ENCODE measurements around the gene MAP3K12. TPM values are rescaled to one million over a fixed set of nuclear protein-coding genes. Genes with fewer than 3 reads are reported as not detected.

Gene MAP3K12
- total and polyA plus RNA-seq, 2 experiments from 2014 or later = 6.6 to 17.9 TPM

GRCh38 chr12:53536962-53537361 is 37.7 kb upstream of the MAP3K12 start (continued):
- TF ChIP-seq, protein P1, sequence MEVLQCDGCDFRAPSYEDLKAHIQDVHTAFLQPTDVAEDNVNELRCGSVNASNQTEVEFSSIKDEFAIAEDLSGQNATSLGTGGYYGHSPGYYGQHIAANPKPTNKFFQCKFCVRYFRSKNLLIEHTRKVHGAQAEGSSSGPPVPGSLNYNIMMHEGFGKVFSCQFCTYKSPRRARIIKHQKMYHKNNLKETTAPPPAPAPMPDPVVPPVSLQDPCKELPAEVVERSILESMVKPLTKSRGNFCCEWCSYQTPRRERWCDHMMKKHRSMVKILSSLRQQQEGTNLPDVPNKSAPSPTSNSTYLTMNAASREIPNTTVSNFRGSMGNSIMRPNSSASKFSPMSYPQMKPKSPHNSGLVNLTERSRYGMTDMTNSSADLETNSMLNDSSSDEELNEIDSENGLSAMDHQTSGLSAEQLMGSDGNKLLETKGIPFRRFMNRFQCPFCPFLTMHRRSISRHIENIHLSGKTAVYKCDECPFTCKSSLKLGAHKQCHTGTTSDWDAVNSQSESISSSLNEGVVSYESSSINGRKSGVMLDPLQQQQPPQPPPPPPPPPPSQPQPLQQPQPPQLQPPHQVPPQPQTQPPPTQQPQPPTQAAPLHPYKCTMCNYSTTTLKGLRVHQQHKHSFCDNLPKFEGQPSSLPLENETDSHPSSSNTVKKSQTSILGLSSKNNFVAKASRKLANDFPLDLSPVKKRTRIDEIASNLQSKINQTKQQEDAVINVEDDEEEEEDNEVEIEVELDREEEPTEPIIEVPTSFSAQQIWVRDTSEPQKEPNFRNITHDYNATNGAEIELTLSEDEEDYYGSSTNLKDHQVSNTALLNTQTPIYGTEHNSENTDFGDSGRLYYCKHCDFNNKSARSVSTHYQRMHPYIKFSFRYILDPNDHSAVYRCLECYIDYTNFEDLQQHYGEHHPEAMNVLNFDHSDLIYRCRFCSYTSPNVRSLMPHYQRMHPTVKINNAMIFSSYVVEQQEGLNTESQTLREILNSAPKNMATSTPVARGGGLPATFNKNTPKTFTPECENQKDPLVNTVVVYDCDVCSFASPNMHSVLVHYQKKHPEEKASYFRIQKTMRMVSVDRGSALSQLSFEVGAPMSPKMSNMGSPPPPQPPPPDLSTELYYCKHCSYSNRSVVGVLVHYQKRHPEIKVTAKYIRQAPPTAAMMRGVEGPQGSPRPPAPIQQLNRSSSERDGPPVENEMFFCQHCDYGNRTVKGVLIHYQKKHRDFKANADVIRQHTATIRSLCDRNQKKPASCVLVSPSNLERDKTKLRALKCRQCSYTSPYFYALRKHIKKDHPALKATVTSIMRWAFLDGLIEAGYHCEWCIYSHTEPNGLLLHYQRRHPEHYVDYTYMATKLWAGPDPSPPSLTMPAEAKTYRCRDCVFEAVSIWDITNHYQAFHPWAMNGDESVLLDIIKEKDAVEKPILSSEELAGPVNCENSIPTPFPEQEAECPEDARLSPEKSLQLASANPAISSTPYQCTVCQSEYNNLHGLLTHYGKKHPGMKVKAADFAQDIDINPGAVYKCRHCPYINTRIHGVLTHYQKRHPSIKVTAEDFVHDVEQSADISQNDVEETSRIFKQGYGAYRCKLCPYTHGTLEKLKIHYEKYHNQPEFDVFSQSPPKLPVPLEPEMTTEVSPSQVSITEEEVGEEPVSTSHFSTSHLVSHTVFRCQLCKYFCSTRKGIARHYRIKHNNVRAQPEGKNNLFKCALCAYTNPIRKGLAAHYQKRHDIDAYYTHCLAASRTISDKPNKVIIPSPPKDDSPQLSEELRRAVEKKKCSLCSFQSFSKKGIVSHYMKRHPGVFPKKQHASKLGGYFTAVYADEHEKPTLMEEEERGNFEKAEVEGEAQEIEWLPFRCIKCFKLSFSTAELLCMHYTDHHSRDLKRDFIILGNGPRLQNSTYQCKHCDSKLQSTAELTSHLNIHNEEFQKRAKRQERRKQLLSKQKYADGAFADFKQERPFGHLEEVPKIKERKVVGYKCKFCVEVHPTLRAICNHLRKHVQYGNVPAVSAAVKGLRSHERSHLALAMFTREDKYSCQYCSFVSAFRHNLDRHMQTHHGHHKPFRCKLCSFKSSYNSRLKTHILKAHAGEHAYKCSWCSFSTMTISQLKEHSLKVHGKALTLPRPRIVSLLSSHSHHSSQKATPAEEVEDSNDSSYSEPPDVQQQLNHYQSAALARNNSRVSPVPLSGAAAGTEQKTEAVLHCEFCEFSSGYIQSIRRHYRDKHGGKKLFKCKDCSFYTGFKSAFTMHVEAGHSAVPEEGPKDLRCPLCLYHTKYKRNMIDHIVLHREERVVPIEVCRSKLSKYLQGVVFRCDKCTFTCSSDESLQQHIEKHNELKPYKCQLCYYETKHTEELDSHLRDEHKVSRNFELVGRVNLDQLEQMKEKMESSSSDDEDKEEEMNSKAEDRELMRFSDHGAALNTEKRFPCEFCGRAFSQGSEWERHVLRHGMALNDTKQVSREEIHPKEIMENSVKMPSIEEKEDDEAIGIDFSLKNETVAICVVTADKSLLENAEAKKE (CRISPR knock-in tag; IDR thresholded peaks at IDR 0.05) = no peak
- TF ChIP-seq ZNF114 (CRISPR knock-in tag; IDR thresholded peaks at IDR 0.05) = no peak
- no peak for TF ChIP-seq ZNF331 (CRISPR knock-in tag; IDR thresholded peaks at IDR 0.05; ENCODE audit: low read depth)
- TF ChIP-seq JUNB (IDR thresholded peaks at IDR 0.05; ENCODE audit: unreplicated experiment) = no peak
- TF ChIP-seq CREB1 (CRISPR knock-in tag; IDR thresholded peaks at IDR 0.05; ENCODE audit: low read depth) = no peak
- no peak for TF ChIP-seq EZH2 (IDR thresholded peaks at IDR 0.05; ENCODE audit: low read depth, unreplicated experiment)

- no peak overlapping the region for H3K27ac Mint-ChIP-seq
- peaks cover 2% of the 10 kb centered on the region for H3K27me3 Mint-ChIP-seq (ENCODE audit: insufficient read depth, low read depth, poor library complexity)
- no peaks in the 10 kb centered on the region for H3K4me1 ChIP-seq (ENCODE audit: insufficient read depth)
- no peak for ATAC-seq
- no peak overlapping the region for H3K4me3 Mint-ChIP-seq
- H3K9me3 Mint-ChIP-seq = no peaks in the 10 kb centered on the region
- no peaks in the 10 kb centered on the region for H3K79me2 ChIP-seq (replicated peaks; ENCODE audit: insufficient read depth)
- no peak overlapping the region for H2AFZ ChIP-seq
- H3K4me1 Mint-ChIP-seq = no peaks in the 10 kb centered on the region
- peaks cover 11% of the 10 kb centered on the region for H3K36me3 ChIP-seq (ENCODE audit: insufficient read depth)
- H3K4me3 ChIP-seq = no peak overlapping the region
- DNase-seq (ENCODE audit: low spot score) = no peak
- peaks cover 17% of the 10 kb centered on the region for H3K36me3 Mint-ChIP-seq (ENCODE audit: low read depth)
- no peaks in the 10 kb centered on the region for H3K9me2 ChIP-seq (ENCODE audit: insufficient read depth)
- H3F3A ChIP-seq (replicated peaks; ENCODE audit: low read depth) = no peaks in the 10 kb centered on the region
- H3K27ac ChIP-seq (ENCODE audit: low read depth) = 0 out of 2 replicates have a peak overlapping the region, but pooled peaks have one; percentile 48
- no peak overlapping the region for H3K4me2 ChIP-seq
- H4K20me1 ChIP-seq (replicated peaks; ENCODE audit: insufficient read depth) = no peaks in the 10 kb centered on the region
- H3K27me3 ChIP-seq (ENCODE audit: insufficient read depth) = no peaks in the 10 kb centered on the region
- no peak for TF ChIP-seq EZH2 (IDR thresholded peaks at IDR 0.05; ENCODE audit: low read depth, unreplicated experiment)
- TF ChIP-seq CREB1 (CRISPR knock-in tag; IDR thresholded peaks at IDR 0.05; ENCODE audit: low read depth) = no peak
- TF ChIP-seq POLR2AphosphoS5 (IDR thresholded peaks at IDR 0.05; ENCODE audit: low read depth) = no peak
- TF ChIP-seq STAT1 (IDR thresholded peaks at IDR 0.05; ENCODE audit: unreplicated experiment) = no peak
- no peak for TF ChIP-seq NANOG (IDR thresholded peaks at IDR 0.05; ENCODE audit: borderline replicate concordance)
- TF ChIP-seq ZNF331 (CRISPR knock-in tag; IDR thresholded peaks at IDR 0.05; ENCODE audit: low read depth) = no peak
- TF ChIP-seq EZH2phosphoT487 (IDR thresholded peaks at IDR 0.05; ENCODE audit: unreplicated experiment) = no peak
- TF ChIP-seq, protein P2, sequence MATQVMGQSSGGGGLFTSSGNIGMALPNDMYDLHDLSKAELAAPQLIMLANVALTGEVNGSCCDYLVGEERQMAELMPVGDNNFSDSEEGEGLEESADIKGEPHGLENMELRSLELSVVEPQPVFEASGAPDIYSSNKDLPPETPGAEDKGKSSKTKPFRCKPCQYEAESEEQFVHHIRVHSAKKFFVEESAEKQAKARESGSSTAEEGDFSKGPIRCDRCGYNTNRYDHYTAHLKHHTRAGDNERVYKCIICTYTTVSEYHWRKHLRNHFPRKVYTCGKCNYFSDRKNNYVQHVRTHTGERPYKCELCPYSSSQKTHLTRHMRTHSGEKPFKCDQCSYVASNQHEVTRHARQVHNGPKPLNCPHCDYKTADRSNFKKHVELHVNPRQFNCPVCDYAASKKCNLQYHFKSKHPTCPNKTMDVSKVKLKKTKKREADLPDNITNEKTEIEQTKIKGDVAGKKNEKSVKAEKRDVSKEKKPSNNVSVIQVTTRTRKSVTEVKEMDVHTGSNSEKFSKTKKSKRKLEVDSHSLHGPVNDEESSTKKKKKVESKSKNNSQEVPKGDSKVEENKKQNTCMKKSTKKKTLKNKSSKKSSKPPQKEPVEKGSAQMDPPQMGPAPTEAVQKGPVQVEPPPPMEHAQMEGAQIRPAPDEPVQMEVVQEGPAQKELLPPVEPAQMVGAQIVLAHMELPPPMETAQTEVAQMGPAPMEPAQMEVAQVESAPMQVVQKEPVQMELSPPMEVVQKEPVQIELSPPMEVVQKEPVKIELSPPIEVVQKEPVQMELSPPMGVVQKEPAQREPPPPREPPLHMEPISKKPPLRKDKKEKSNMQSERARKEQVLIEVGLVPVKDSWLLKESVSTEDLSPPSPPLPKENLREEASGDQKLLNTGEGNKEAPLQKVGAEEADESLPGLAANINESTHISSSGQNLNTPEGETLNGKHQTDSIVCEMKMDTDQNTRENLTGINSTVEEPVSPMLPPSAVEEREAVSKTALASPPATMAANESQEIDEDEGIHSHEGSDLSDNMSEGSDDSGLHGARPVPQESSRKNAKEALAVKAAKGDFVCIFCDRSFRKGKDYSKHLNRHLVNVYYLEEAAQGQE (IDR thresholded peaks at IDR 0.05; ENCODE audit: unreplicated experiment) = no peak
- TF ChIP-seq CTCF (conservative IDR thresholded peaks at IDR 0.05; ENCODE audit: low read depth in 2 of 2) = no peak
- TF ChIP-seq, protein P3, sequence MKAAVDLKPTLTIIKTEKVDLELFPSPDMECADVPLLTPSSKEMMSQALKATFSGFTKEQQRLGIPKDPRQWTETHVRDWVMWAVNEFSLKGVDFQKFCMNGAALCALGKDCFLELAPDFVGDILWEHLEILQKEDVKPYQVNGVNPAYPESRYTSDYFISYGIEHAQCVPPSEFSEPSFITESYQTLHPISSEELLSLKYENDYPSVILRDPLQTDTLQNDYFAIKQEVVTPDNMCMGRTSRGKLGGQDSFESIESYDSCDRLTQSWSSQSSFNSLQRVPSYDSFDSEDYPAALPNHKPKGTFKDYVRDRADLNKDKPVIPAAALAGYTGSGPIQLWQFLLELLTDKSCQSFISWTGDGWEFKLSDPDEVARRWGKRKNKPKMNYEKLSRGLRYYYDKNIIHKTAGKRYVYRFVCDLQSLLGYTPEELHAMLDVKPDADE (IDR thresholded peaks at IDR 0.05) = no peak
Observed at GRCh38 chr12:53533471-53533870, 34.2 kb upstream of the MAP3K12 start.

Data from GM23338 (cell line).